ENCODE measurements around the gene CAMK1D. TPM values are rescaled to one million over a fixed set of nuclear protein-coding genes. Genes with fewer than 3 reads are reported as not detected.

The CAMK1D gene
- total and polyA plus RNA-seq, 2 of the 8 experiments (the other 6 are each of a cell fraction or from before 2014, with no cell fraction given), result 3.5 to 10.6 TPM

DNA sequence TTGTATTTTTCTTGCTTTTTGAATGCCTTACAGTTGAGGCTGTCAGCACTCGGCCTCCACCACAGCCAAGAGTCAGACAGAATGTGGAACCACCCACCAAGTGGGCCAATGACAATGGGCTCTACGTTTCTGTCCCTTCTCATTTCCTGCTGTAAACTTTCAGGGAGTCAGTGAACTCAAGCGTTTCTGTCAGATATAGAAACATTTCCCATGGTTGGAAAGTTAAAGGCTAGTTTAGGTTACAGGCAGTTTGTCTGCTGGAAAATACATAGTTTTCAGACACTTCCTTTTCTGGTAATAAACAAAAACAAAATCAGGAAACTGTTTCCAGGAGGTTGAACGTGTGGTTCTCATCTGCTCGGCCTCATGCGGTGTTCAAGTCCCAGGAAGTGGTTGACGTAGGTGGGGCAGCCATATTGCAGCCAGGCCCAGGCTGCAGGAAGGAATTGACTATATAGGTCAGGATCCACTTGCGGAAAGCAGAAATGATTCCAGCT lies 245.1 kb downstream of the CAMK1D start:
- no peak overlapping the region for H3K14ac ChIP-seq (ENCODE audit: insufficient read length)
- H4K5ac ChIP-seq (ENCODE audit: insufficient read length, low read depth, low read length), result no peak overlapping the region
- no peaks in the 10 kb centered on the region for H4K20me1 ChIP-seq (replicated peaks in 1 of 2; ENCODE audit: control insufficient read depth in 1 of 2, insufficient read depth in 2 of 2, low read length in 2 of 2)
- TF ChIP-seq RXRA (IDR thresholded peaks at IDR 0.05; ENCODE audit: insufficient read depth, low read depth, low read length), result no peak
- TF ChIP-seq SIX5 (IDR thresholded peaks at IDR 0.05; ENCODE audit: low read depth, low read length), result no peak
- no peak overlapping the region for H2BK120ac ChIP-seq (replicated peaks; ENCODE audit: low read depth, low read length)
- H3K79me1 ChIP-seq (ENCODE audit: low read depth, low read length), result no peaks in the 10 kb centered on the region
- FAIRE-seq (no peak), DNase-seq (ENCODE audit: low read depth in 1 of 2, low spot score in 2 of 2) (no peak)
- WGBS, 2 experiments (ENCODE audit: extremely low coverage in 1 of 2, insufficient coverage in 1 of 2, insufficient read length in 1 of 2, insufficient replicate concordance in 2 of 2, low coverage in 1 of 2, low lambda C conversion rate in 2 of 2, missing lambda C conversion rate in 1 of 2), result 90% methylated on average over 8 of the region's 8 CpGs; no CpG with 5 or more reads in 1 of the 2 experiments
- no peak overlapping the region for H4K91ac ChIP-seq (replicated peaks; ENCODE audit: insufficient read length, low read length)
- no peak overlapping the region for H3K9ac ChIP-seq (replicated peaks in 1 of 4; ENCODE audit: extremely low read depth in 1 of 4, low read depth in 3 of 4, low read length in 3 of 4)
- no peak overlapping the region for H2BK20ac ChIP-seq (ENCODE audit: low read length)
- no peak overlapping the region for H3K4me3 ChIP-seq (ENCODE audit: extremely low read depth in 1 of 4, insufficient read depth in 2 of 4, low read depth in 3 of 4, low read length in 4 of 4)
- no peak overlapping the region for H3K18ac ChIP-seq (ENCODE audit: extremely low read depth, low read length)
- no peaks in the 10 kb centered on the region for H3K27me3 ChIP-seq (replicated peaks in 1 of 4; ENCODE audit: control insufficient read depth in 3 of 4, extremely low read depth in 1 of 4, insufficient read depth in 3 of 4, low read length in 3 of 4)
- no peaks in the 10 kb centered on the region for H3K23me2 ChIP-seq (ENCODE audit: low read depth, low read length)
- no peaks in the 10 kb centered on the region for H3K36me3 ChIP-seq (ENCODE audit: control insufficient read depth in 2 of 4, insufficient read depth in 4 of 4, low read length in 3 of 4)
- H3K27ac ChIP-seq (ENCODE audit: low read depth, low read length), result no peak overlapping the region
- 0 out of 2 replicates have a peak overlapping the region, but pooled peaks have one; percentile 19 for H2AK5ac ChIP-seq (ENCODE audit: low read depth, low read length)
- no peak overlapping the region for H2BK5ac ChIP-seq (ENCODE audit: low read depth, low read length)
- H3K9me3 ChIP-seq (ENCODE audit: insufficient read depth in 2 of 2, low read depth in 1 of 2, low read length in 1 of 2), result peaks cover 7 to 8% of the 10 kb centered on the region in 2 experiments; a peak in 1 of 4 replicates
- no peak overlapping the region for H2BK12ac ChIP-seq (ENCODE audit: low read depth, low read length)
- H3K56ac ChIP-seq (replicated peaks; ENCODE audit: insufficient read length, low read depth, low read length), result no peak overlapping the region
- no peak overlapping the region for H3K4me2 ChIP-seq (ENCODE audit: insufficient read depth in 1 of 2, low read depth in 2 of 2, low read length in 2 of 2)
- no peak overlapping the region for H4K8ac ChIP-seq (ENCODE audit: extremely low read depth, insufficient read depth, low read length)
- H3K4me1 ChIP-seq (replicated peaks in 1 of 4; ENCODE audit: control insufficient read depth in 3 of 4, insufficient read depth in 4 of 4, low read length in 3 of 4), result no peaks in the 10 kb centered on the region
- CTCF ChIA-PET (ENCODE audit: partially characterized antibody), result no interaction called here
- H2BK15ac ChIP-seq (ENCODE audit: low read length), result no peak overlapping the region
- H3K79me2 ChIP-seq (ENCODE audit: control insufficient read depth in 1 of 2, insufficient read depth in 2 of 2, low read length in 2 of 2), result no peaks in the 10 kb centered on the region
- H2AFZ ChIP-seq (ENCODE audit: low read length), result no peak overlapping the region
- POLR2A ChIA-PET (ENCODE audit: partially characterized antibody), result no interaction called here
- H3K4ac ChIP-seq (replicated peaks; ENCODE audit: insufficient read length, low read depth, low read length), result no peak overlapping the region
- H3K23ac ChIP-seq (ENCODE audit: insufficient read length), result no peak overlapping the region

All from H1 (cell line).